ENCODE measurements around the gene GMDS.

GMDS gene

DNA sequence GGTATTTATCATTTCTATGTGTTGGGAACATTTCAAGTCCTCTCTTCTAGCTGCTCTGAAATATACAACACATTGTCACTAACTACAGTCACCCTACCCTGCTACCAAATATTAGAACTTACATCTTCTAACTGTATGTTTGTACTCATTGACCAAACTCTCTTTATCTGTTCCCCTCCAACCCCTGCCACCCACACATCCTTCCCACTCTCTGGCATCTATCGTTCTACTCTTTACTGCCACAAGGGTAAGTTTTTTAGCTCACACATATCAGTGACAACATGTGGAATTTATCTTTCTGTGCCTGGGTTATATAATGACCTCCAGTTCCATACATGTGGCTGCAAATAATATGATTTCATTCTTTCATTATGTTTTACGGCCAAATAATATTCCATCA, 171.9 kb downstream of the GMDS start:
- DNase-seq (ENCODE audit: extremely low read depth, insufficient read length), result no peak
- Histone ChIP-seq H3K4me3 (replicated peaks; ENCODE audit: low read depth, low read length) (no peak overlapping the region), H3K36me3 (ENCODE audit: control insufficient read depth, insufficient read depth, low read length) (no peaks in the 10 kb centered on the region), H3K27me3 (replicated peaks; ENCODE audit: control insufficient read depth, insufficient read depth, low read length) (no peaks in the 10 kb centered on the region)
- TF ChIP-seq, protein P1, sequence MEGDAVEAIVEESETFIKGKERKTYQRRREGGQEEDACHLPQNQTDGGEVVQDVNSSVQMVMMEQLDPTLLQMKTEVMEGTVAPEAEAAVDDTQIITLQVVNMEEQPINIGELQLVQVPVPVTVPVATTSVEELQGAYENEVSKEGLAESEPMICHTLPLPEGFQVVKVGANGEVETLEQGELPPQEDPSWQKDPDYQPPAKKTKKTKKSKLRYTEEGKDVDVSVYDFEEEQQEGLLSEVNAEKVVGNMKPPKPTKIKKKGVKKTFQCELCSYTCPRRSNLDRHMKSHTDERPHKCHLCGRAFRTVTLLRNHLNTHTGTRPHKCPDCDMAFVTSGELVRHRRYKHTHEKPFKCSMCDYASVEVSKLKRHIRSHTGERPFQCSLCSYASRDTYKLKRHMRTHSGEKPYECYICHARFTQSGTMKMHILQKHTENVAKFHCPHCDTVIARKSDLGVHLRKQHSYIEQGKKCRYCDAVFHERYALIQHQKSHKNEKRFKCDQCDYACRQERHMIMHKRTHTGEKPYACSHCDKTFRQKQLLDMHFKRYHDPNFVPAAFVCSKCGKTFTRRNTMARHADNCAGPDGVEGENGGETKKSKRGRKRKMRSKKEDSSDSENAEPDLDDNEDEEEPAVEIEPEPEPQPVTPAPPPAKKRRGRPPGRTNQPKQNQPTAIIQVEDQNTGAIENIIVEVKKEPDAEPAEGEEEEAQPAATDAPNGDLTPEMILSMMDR (IDR thresholded peaks at IDR 0.05; ENCODE audit: insufficient read depth, low read length, poor library complexity, severe bottlenecking), result no peak

DNA sequence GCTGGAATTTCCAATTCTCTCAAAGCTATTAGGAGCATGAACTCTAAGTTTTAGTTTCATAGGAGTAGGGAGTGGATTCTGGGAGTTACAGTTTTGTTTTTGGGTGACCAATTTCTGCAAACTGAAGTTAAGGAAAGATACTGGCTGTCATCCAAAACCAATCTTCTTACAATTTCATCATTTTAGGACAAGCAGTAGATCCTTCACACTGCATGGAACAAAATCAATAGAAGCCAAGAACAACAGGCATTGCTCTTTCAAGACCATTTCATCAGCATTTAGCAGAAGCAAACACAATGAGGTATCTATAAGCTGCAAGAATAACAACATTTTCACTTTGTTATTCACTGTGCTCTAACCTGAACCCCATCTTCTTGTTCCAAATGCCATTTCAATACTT, 173.0 kb downstream of the GMDS start:
- DNase-seq (ENCODE audit: extremely low read depth, insufficient read length), result no peak
- TF ChIP-seq, protein P1 (IDR thresholded peaks at IDR 0.05; ENCODE audit: insufficient read depth, low read length, poor library complexity, severe bottlenecking), result no peak
- H3K4me3 ChIP-seq (replicated peaks; ENCODE audit: low read depth, low read length), result no peak overlapping the region
- H3K27me3 ChIP-seq (replicated peaks; ENCODE audit: control insufficient read depth, insufficient read depth, low read length), result no peaks in the 10 kb centered on the region
- H3K36me3 ChIP-seq (ENCODE audit: control insufficient read depth, insufficient read depth, low read length), result no peaks in the 10 kb centered on the region

DNA sequence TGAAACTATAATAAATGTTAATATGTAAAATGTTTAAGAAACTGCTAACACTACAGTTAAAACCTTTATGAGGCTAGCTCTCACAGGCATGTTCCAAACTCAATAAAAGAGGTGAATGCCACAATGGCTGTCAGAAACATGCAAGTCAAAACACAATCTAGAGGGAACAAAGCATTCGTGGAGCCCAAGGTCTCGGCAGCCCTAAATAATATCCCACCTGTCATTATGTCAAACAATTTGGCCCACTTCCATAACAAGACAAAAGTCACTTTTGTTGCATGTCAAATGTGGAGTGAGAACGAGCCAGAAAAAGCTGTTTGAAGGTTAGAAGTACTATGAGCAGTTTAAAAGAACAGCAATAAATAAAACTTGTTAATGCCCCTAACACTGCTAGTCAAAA, 181.9 kb downstream of the GMDS start:
- Histone ChIP-seq H3K36me3 (ENCODE audit: control insufficient read depth, insufficient read depth, low read length) (no peaks in the 10 kb centered on the region), H3K27me3 (replicated peaks; ENCODE audit: control insufficient read depth, insufficient read depth, low read length) (no peaks in the 10 kb centered on the region), H3K4me3 (replicated peaks; ENCODE audit: low read depth, low read length) (no peak overlapping the region)
- DNase-seq (ENCODE audit: extremely low read depth, insufficient read length), result no peak
- TF ChIP-seq, protein P1 (IDR thresholded peaks at IDR 0.05; ENCODE audit: insufficient read depth, low read length, poor library complexity, severe bottlenecking), result no peak

DNA sequence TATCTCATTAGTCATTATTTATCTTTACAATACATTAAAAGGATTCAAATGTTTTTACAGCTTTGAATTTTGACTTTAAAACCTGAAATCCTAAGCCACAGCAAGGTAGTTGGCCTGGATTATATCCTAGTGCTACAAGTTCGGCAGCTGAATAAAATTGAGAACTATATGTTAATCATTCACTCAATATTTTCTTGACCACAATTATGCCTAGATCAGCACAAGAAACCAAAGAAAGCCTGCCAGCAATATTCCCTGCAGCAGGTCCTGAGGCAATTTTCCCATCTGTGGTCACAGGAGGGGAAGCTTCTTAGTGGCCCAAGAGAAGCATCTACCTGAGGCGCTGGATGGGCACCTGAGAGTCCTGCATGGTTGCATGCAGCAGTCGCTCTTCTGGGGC, 183.5 kb downstream of the GMDS start:
- Histone ChIP-seq H3K36me3 (ENCODE audit: control insufficient read depth, insufficient read depth, low read length) (no peaks in the 10 kb centered on the region), H3K4me3 (replicated peaks; ENCODE audit: low read depth, low read length) (no peak overlapping the region), H3K27me3 (replicated peaks; ENCODE audit: control insufficient read depth, insufficient read depth, low read length) (no peaks in the 10 kb centered on the region)
- TF ChIP-seq, protein P1 (IDR thresholded peaks at IDR 0.05; ENCODE audit: insufficient read depth, low read length, poor library complexity, severe bottlenecking), result no peak
- DNase-seq (ENCODE audit: extremely low read depth, insufficient read length), result no peak

DNA sequence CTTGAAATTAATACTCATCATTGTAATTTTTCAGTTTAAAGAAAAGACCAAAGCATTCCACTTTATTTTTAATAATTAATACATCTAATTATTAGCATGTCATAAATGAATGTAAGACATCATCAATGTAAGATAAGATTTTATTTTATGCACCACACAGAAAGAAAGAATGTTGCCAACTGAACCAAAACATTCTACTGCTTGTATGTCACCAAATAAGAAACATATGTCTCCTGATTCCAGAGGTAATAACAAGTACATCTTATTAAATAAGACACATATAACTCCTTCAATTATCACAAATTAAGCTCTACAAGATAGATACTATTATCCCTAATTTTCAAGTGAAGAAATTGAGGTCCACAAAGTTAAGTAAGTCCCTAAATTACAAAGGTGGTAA, 189.5 kb downstream of the GMDS start:
- DNase-seq (ENCODE audit: extremely low read depth, insufficient read length), result no peak
- Histone ChIP-seq H3K4me3 (replicated peaks; ENCODE audit: low read depth, low read length) (no peak overlapping the region), H3K27me3 (replicated peaks; ENCODE audit: control insufficient read depth, insufficient read depth, low read length) (no peaks in the 10 kb centered on the region), H3K36me3 (ENCODE audit: control insufficient read depth, insufficient read depth, low read length) (no peaks in the 10 kb centered on the region)
- TF ChIP-seq, protein P1 (IDR thresholded peaks at IDR 0.05; ENCODE audit: insufficient read depth, low read length, poor library complexity, severe bottlenecking), result no peak

DNA sequence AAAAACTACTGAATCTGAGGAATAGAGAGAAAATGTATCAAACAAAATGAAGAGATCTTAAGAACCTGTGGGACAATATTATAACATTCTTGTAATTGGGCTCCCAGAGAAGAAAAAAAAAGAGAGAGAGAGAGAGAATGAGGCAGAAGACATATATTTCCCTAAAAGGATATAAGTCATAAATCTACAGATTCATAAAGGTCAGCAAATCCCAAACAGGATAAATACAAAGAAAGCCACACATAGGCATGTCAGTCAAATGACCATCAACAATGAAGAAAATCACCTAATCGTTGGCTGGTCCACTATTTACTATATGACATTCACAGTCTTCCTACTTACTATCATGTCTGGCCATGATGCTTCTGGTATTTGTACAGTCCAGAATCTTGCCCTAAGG, 190.3 kb downstream of the GMDS start:
- Histone ChIP-seq H3K36me3 (ENCODE audit: control insufficient read depth, insufficient read depth, low read length) (no peaks in the 10 kb centered on the region), H3K27me3 (replicated peaks; ENCODE audit: control insufficient read depth, insufficient read depth, low read length) (no peaks in the 10 kb centered on the region), H3K4me3 (replicated peaks; ENCODE audit: low read depth, low read length) (no peak overlapping the region)
- no peak for DNase-seq (ENCODE audit: extremely low read depth, insufficient read length)
- TF ChIP-seq, protein P1 (IDR thresholded peaks at IDR 0.05; ENCODE audit: insufficient read depth, low read length, poor library complexity, severe bottlenecking), result no peak
